Measurements from ENCODE around the gene DYNC1I2. TPM values are rescaled to one million over a fixed set of nuclear protein-coding genes. Genes with fewer than 3 reads are reported as not detected.

DYNC1I2 gene
- total and polyA plus RNA-seq, 7 donors: 69.8 to 133 (median 103) TPM

GRCh38 chr2:171719660-171720059 is 32.4 kb downstream of the DYNC1I2 start:
- 94 to 95% methylated on average over 3 of the region's 3 CpGs for WGBS, 2 donors
- Histone ChIP-seq H3K4me3 (no peak overlapping the region), H3K27ac (no peak overlapping the region), H3K27me3 (no peaks in the 10 kb centered on the region), H3K4me1 (peaks cover 0 to 4% (median 2%) of the 10 kb centered on the region in 4 donors), H3K36me3 (peaks cover 0 to 70% (median 14%) of the 10 kb centered on the region in 4 donors), H3K9me3 (no peaks in the 10 kb centered on the region)
- intact Hi-C loops (cut with DNase I): no loop called here
- TF ChIP-seq POLR2AphosphoS5 (IDR thresholded peaks at IDR 0.05) (no peak), EP300 (IDR thresholded peaks at IDR 0.05) (no peak), CTCF (IDR thresholded peaks at IDR 0.05) (no peak), POLR2A (IDR thresholded peaks at IDR 0.05) (no peak)
- no peak for DNase-seq

DNA sequence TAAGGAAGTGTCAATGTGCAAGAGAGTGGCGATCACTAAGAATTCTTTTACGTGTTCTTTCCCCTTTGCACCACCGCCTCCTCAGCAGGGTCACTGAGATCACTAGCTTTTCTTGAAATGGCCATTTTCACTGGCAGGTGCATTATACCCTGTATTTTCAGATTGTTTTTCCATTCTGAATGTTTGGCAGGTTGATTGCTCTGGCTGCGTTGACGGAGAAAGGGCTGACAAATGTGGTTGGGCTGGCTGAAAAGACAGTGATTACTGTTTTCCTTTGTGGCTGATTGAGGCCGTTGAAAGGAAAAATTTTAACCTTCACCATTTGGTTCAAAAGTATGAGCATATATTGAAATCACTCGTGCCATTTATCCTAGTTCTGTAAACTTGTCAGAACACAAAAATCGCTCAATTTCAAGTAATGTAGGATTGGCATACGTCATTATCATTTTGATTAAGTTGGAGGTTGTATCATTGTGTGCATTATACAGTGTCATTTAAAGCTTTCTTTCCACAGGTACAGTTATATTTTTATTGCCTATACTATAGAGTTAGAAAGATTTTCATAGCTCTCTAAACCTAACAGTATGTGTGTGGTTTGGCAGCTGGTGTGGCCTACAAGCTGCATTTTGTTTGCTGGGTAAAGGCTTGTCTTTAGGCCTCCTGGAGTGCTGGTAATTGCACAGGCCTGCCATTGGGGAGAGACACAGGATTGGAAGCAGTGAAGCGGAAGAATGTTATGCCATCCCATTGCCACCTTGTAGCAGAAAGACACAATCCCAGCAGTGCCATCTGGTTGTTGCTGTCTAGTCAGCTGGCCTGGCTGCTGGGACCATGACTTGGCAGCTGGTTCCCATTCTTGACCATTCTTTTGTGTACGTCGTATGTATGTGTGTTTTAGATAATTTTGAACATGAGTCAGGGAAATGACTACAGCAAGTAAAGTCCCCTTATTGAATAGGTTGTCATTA is 36.7 kb downstream of the DYNC1I2 start:
- no peak overlapping the region for H3K4me3 ChIP-seq
- no peaks in the 10 kb centered on the region for H3K4me1 ChIP-seq
- no peaks in the 10 kb centered on the region for H3K27me3 ChIP-seq
- H3K9me3 ChIP-seq: no peaks in the 10 kb centered on the region
- 92% methylated on average over 12 of the region's 12 CpGs for WGBS, 2 donors
- DNase-seq: no peak
- intact Hi-C loops (cut with DNase I): no loop called here
- TF ChIP-seq POLR2AphosphoS5 (IDR thresholded peaks at IDR 0.05) (no peak), CTCF (IDR thresholded peaks at IDR 0.05) (no peak), EP300 (IDR thresholded peaks at IDR 0.05) (no peak), POLR2A (IDR thresholded peaks at IDR 0.05) (no peak)
- no peak overlapping the region for H3K27ac ChIP-seq
- peaks cover 10 to 73% (median 27%) of the 10 kb centered on the region in 4 donors for H3K36me3 ChIP-seq

DNA sequence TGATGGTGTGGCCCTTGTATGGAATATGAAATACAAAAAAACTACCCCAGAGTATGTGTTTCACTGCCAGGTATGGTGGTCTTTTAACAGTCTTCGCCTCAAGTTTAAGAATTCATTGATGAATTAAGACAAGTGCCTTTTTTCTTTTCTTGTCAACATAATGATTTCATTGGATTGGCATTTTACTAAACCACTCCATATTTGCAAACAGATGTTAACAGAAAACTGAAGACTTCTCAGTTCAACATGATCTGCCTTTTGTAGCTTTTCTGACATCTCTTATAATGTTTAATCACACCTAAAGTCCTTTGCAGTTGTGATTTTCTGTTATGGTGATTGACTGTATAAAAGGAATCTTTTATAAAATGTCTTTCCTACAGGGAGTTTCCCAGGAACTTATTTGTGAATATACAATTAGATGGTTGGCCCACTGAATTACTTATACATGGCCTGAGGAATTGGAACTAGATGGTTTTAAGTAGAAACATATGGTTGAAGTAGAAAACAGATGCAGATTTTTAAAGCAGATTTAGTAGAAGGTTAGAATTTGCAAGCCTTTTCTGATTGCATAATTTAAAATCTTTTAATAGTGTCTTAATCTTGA is 39.7 kb downstream of the DYNC1I2 start:
- no peaks in the 10 kb centered on the region for H3K4me1 ChIP-seq
- no peaks in the 10 kb centered on the region for H3K9me3 ChIP-seq
- TF ChIP-seq POLR2AphosphoS5 (IDR thresholded peaks at IDR 0.05) (no peak), POLR2A (IDR thresholded peaks at IDR 0.05) (no peak), CTCF (IDR thresholded peaks at IDR 0.05) (no peak), EP300 (IDR thresholded peaks at IDR 0.05) (no peak)
- H3K36me3 ChIP-seq: peaks cover 20 to 84% (median 42%) of the 10 kb centered on the region in 4 donors
- intact Hi-C loops (cut with DNase I): no loop called here
- no peak overlapping the region for H3K27ac ChIP-seq
- DNase-seq: no peak
- 93 to 96% methylated on average over 1 of the region's 1 CpG for WGBS, 2 donors
- H3K27me3 ChIP-seq: no peaks in the 10 kb centered on the region
- H3K4me3 ChIP-seq: no peak overlapping the region

DNA sequence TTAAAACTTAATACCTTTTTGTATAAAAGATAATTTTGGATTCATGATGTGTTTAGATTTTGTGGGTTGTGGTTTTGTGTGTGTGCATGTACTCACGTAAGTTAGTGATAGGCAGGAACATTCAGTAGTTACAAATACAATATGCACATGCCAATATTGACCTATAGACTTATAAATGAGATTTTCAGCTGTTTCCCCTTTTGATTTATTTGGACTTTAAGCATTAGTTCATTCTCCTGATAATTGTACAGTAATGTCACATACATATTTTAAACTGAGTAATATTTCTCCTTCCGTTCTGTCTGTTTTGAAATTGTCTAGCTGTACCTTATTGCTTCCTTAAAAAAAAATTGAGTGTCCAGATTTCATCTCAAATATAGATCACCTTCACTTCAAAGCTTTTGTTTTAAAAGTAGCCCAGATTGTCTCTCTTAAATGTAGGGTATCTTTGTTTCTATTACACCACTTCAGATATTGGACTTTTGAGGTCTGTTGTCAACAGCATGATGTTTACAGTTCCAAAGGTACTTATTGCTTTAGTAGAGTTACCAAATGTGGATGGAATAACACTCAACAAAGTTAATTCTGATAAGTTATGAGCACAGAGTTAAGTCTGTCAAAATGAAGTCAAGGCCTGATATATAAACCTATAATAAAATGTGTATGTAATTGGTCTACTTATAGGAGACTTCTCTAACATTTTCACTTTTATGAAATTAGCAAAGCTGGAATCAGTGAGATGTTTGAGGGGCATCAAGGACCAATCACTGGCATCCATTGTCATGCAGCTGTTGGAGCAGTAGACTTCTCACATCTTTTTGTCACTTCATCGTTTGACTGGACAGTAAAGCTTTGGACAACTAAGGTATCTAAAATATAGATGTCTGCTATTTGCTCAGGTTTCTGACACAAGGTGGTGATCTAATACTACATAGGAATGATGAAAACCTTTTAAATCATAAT is 42.0 kb downstream of the DYNC1I2 start:
- Histone ChIP-seq H3K4me1 (no peaks in the 10 kb centered on the region), H3K36me3 (peaks cover 20 to 84% (median 42%) of the 10 kb centered on the region in 4 donors), H3K27me3 (no peaks in the 10 kb centered on the region), H3K4me3 (no peak overlapping the region), H3K27ac (no peak overlapping the region), H3K9me3 (no peaks in the 10 kb centered on the region)
- WGBS, 2 donors: 91% methylated on average over 3 of the region's 3 CpGs
- intact Hi-C loops (cut with DNase I): no loop called here
- TF ChIP-seq EP300 (IDR thresholded peaks at IDR 0.05): no peak
- TF ChIP-seq CTCF (IDR thresholded peaks at IDR 0.05): no peak
- no peak for TF ChIP-seq POLR2A (IDR thresholded peaks at IDR 0.05)
- no peak for TF ChIP-seq POLR2AphosphoS5 (IDR thresholded peaks at IDR 0.05)
- no peak for DNase-seq

Data from sigmoid colon (tissue), 7 donors.